Choroid plexus epithelial cell (primary cell): ENCODE data around the gene C3orf18.

Experiments used
- DNase-seq: peaks from one replicate; pipeline ENCODE4 v3.0.0-alpha.2; 2010; ENCODE audit warnings: low read depth
- H3K4me3 ChIP-seq: 2 replicates; pipeline ENCODE4 v1.5.1; 2011; ENCODE audit warnings: low read depth, mild to moderate bottlenecking, control low read depth, low read length, moderate library complexity
- CTCF ChIP-seq: conservative IDR thresholded peaks from 2 replicates; pipeline ENCODE4 v1.5.1; 2011; ENCODE audit warnings: low read depth, mild to moderate bottlenecking, control low read depth, inconsistent platforms, low read length, moderate library complexity

The C3orf18 gene

GRCh38 chr3:50607271-50608091, 39.9 kb upstream of the C3orf18 start:
- no peak overlapping the region for H3K4me3 ChIP-seq
- no peak for TF ChIP-seq CTCF
- DNase-seq: no peak

DNA sequence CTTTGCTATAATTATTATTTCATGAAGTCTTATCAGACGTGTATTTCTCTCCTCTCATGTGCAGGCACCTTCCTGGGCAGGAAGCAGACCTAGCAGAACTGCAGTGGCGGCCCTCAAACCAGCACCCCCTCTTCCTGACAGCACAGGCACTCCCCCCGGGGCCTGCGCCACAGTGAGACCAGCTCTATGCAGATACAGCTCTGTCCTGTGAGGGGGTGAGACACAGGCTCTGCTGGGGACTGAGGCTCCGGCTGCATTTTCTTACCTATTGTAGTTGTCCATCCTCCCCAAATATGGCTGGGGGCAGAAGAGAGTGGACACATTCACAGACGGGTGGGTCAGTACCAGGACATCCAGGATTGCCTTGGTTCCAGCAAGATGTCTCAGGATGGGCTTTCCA, 39.0 kb upstream of the C3orf18 start:
- H3K4me3 ChIP-seq: no peak overlapping the region
- no peak for DNase-seq
- TF ChIP-seq CTCF: no peak

DNA sequence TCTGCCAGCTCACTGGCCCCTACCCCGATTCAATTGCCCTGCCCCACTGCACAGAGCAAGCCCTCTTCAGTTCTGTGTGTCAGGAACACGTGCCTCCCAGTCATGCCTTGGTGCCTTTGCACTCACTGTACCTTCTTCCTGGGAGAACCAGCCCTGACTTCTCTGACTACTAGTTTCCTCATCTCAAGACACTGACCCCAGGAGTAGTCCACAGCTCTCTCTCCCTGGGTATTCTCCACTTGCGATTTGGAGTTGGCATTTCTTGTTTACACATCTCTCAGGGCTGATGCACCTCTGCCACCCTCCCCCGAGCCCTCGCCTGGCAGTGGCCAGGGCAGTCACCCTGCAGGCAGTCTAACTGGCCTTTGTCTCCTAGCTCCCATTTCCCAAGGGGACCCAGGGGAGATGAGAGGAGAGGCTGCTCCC, 38.4 kb upstream of the C3orf18 start:
- TF ChIP-seq CTCF: no peak
- H3K4me3 ChIP-seq: no peak overlapping the region
- no peak for DNase-seq

GRCh38 chr3:50604628-50605588, 37.4 kb upstream of the C3orf18 start:
- DNase-seq: no peak
- no peak overlapping the region for H3K4me3 ChIP-seq
- TF ChIP-seq CTCF: no peak

- no peak for TF ChIP-seq CTCF
- no peak overlapping the region for H3K4me3 ChIP-seq
- DNase-seq: no peak
These were observed 36.6 kb upstream of the C3orf18 start for GRCh38 chr3:50604110-50604621.

- no peak overlapping the region for H3K4me3 ChIP-seq
- no peak for TF ChIP-seq CTCF
- no peak for DNase-seq
These were observed 35.9 kb upstream of the C3orf18 start for GRCh38 chr3:50603261-50604109.
